CD14-positive monocyte (primary cell): ENCODE data around the gene IMPACT. TPM values are rescaled to one million over a fixed set of nuclear protein-coding genes. Genes with fewer than 3 reads are reported as not detected.

ENCODE experiments used
- DNase-seq, 3 donors: peaks; one replicate each; pipeline ENCODE4 v3.0.0-alpha.2; 2011 to 2022
- H2AFZ ChIP-seq: 2 replicates; pipeline ENCODE4 v1.6.0; 2012; ENCODE audit warnings: mild to moderate bottlenecking, low read depth, low read length, inconsistent platforms; ENCODE audit not compliant: insufficient read depth, poor library complexity, severe bottlenecking
- H3K27ac ChIP-seq, 2 donors: 1 replicate in 1 of 2; 2 replicates in 1 of 2; pipeline ENCODE4 v1.5.1; 2012 to 2013; ENCODE audit warnings: low read length in 2 of 2, control low read depth in 1 of 2, inconsistent platforms in 1 of 2, low read depth in 1 of 2, mild to moderate bottlenecking in 1 of 2
- H3K27me3 ChIP-seq, 2 donors: one replicate each; pipeline versions ENCODE4 v1.6.0 to v1.6.1; 2011 to 2013; ENCODE audit warnings: low read length in 2 of 2; ENCODE audit not compliant: control insufficient read depth in 2 of 2, insufficient read depth in 2 of 2
- H3K36me3 ChIP-seq, 2 donors: replicated peaks in 1 of 2; 1 replicate in 1 of 2; 2 replicates in 1 of 2; pipeline versions ENCODE4 v1.5.1 to v1.6.1; 2012 to 2013; ENCODE audit warnings: low read length in 2 of 2, control low read depth in 1 of 2, inconsistent platforms in 1 of 2, mild to moderate bottlenecking in 1 of 2; ENCODE audit not compliant: insufficient read depth in 2 of 2, control insufficient read depth in 1 of 2
- H3K4me1 ChIP-seq, 2 donors: 1 replicate in 1 of 2; 2 replicates in 1 of 2; pipeline versions ENCODE4 v1.5.1 to v1.6.1; 2012 to 2013; ENCODE audit warnings: low read length in 2 of 2, control low read depth in 1 of 2, inconsistent platforms in 1 of 2, mild to moderate bottlenecking in 1 of 2, moderate library complexity in 1 of 2; ENCODE audit not compliant: insufficient read depth in 2 of 2, control insufficient read depth in 1 of 2
- H3K4me2 ChIP-seq: replicated peaks from 2 replicates; pipeline ENCODE3; 2012; ENCODE audit warnings: low read length, moderate library complexity, mild to moderate bottlenecking; ENCODE audit not compliant: poor library complexity, severe bottlenecking; ENCODE audit errors: extremely low read depth
- H3K4me3 ChIP-seq, 3 experiments: fragments of 200-600 bp in 1 of 3; sonication (generic) in 1 of 3; replicated peaks in 1 of 3; 1 replicate in 2 of 3; 2 replicates in 1 of 3; pipeline ENCODE4 v1.5.1; 2011 to 2013; ENCODE audit warnings: low read length in 3 of 3, mild to moderate bottlenecking in 3 of 3, control low read depth in 2 of 3, low read depth in 2 of 3, inconsistent platforms in 1 of 3, moderate library complexity in 1 of 3
- H3K79me2 ChIP-seq: 2 replicates; pipeline ENCODE4 v1.6.0; 2012; ENCODE audit warnings: mild to moderate bottlenecking, control low read depth, inconsistent platforms, low read length, moderate library complexity; ENCODE audit not compliant: insufficient read depth
- H3K9ac ChIP-seq: 2 replicates; pipeline ENCODE4 v1.6.0; 2017; ENCODE audit warnings: low read length, mild to moderate bottlenecking; ENCODE audit not compliant: insufficient read depth, poor library complexity, severe bottlenecking
- H3K9me3 ChIP-seq, 2 donors: replicated peaks in 1 of 2; 1 replicate in 1 of 2; 2 replicates in 1 of 2; pipeline versions ENCODE4 v1.5.1 to v1.6.1; 2012 to 2013; ENCODE audit warnings: low read length in 2 of 2, control low read depth in 1 of 2; ENCODE audit not compliant: control insufficient read depth in 1 of 2, insufficient read depth in 1 of 2
- H4K20me1 ChIP-seq: 2 replicates; pipeline ENCODE4 v1.6.0; 2012; ENCODE audit warnings: mild to moderate bottlenecking, low read length, control low read depth, moderate library complexity; ENCODE audit not compliant: insufficient read depth
- H3K27ac Mint-ChIP-seq, 7 donors: one replicate each; pipeline ENCODE4 v1.8.0; 2020; ENCODE audit warnings: mild to moderate bottlenecking in 7 of 7, mixed read lengths in 7 of 7, moderate library complexity in 6 of 7, inconsistent platforms in 2 of 7
- H3K27me3 Mint-ChIP-seq, 3 donors: one replicate each; pipeline ENCODE4 v1.8.0; 2021 to 2022; ENCODE audit warnings: low read depth in 3 of 3, mild to moderate bottlenecking in 3 of 3, mixed read lengths in 3 of 3, moderate library complexity in 3 of 3, inconsistent platforms in 1 of 3
- H3K36me3 Mint-ChIP-seq, 2 donors: one replicate each; pipeline ENCODE4 v1.8.0; 2020; ENCODE audit warnings: mixed read lengths in 2 of 2, inconsistent platforms in 1 of 2, mild to moderate bottlenecking in 1 of 2
- H3K4me1 Mint-ChIP-seq: one replicate; pipeline ENCODE4 v1.8.0; 2020; ENCODE audit warnings: mild to moderate bottlenecking, mixed read lengths
- H3K4me3 Mint-ChIP-seq, 2 donors: one replicate each; pipeline ENCODE4 v1.8.0; 2020; ENCODE audit warnings: mild to moderate bottlenecking in 2 of 2, mixed read lengths in 2 of 2, moderate library complexity in 1 of 2
- H3K9me3 Mint-ChIP-seq, 7 donors: one replicate each; pipeline ENCODE4 v1.8.0; 2020 to 2022; ENCODE audit warnings: mixed read lengths in 7 of 7, mild to moderate bottlenecking in 6 of 7, moderate library complexity in 6 of 7, inconsistent platforms in 2 of 7
- CTCF ChIP-seq: fragments of 200-600 bp; IDR thresholded peaks from one replicate; pipeline ENCODE4 v1.8.0; 2022; ENCODE audit warnings: antibody characterized with exemption, mild to moderate bottlenecking
- WGBS: methylation state at CpG from one replicate; pipeline ENCODE4 v1.1.5; 2013; ENCODE audit warnings: missing lambda C conversion rate; ENCODE audit not compliant: insufficient coverage; 5-methylcytosine and 5-hydroxymethylcytosine counted together
- intact Hi-C, 2 donors: fragments of 100-400 bp; cut with micrococcal nuclease; formaldehyde crosslinking; loops; one replicate each; pipeline versions ENCODE4 v1.15.0 to v1.15.1; 2023
- polyA plus RNA-seq, 3 donors: library from polyadenylated mRNA; depleted of rRNA in 1 of 3; unstranded in 2 of 3; stranded (reverse) in 1 of 3; fragments of 300-500 nt in 2 of 3; fragments of >200 nt in 1 of 3; fragmentation: Illumina TruSeq in 2 of 3; gene quantifications; 1 replicate in 2 of 3; 2 replicates in 1 of 3; pipeline ENCODE4 v1.2.3, GENCODE V29; 2012 to 2021

IMPACT gene
- polyA plus RNA-seq, 3 donors = 8.9 to 19.7 (median 15.8) TPM

- H3K79me2 ChIP-seq = peaks cover 50% of the 10 kb centered on the region
- H3K27me3 ChIP-seq = no peaks in the 10 kb centered on the region
- peak overlapping the region in 1 of 2 donors; percentile 26 for H3K27ac ChIP-seq
- peak overlapping the region in 4 of 7 donors; percentile 4 to 49 (median 30) for H3K27ac Mint-ChIP-seq
- peaks cover 12% of the 10 kb centered on the region for H3K4me1 Mint-ChIP-seq
- H3K9ac ChIP-seq = no peak overlapping the region
- H4K20me1 ChIP-seq = no peaks in the 10 kb centered on the region
- TF ChIP-seq CTCF = no peak
- no peak overlapping the region for H3K4me2 ChIP-seq
- DNase-seq = no peak
- H3K9me3 Mint-ChIP-seq = peaks cover 0 to 2% (median 0%) of the 10 kb centered on the region in 7 donors
- peaks cover 5 to 6% of the 10 kb centered on the region in 2 donors for H3K4me1 ChIP-seq
- H3K36me3 ChIP-seq = peaks cover 7 to 31% of the 10 kb centered on the region in 2 donors
- no peak overlapping the region for H2AFZ ChIP-seq
- peaks cover 21 to 41% of the 10 kb centered on the region in 2 donors for H3K36me3 Mint-ChIP-seq
- intact Hi-C loops = no loop called here
- no peak overlapping the region for H3K4me3 ChIP-seq
- WGBS = 89% methylated on average over 6 of the region's 6 CpGs
- peaks cover 0 to 2% (median 0%) of the 10 kb centered on the region in 3 donors for H3K27me3 Mint-ChIP-seq
- H3K9me3 ChIP-seq = no peaks in the 10 kb centered on the region
- no peak overlapping the region for H3K4me3 Mint-ChIP-seq
These were observed 46.2 kb upstream of the IMPACT start for GRCh38 chr18:24380163-24380747.

GRCh38 chr18:24381126-24381525 is 45.3 kb upstream of the IMPACT start:
- Histone ChIP-seq H4K20me1 (no peaks in the 10 kb centered on the region), H3K4me3 (no peak overlapping the region), H3K36me3 (peaks cover under 1 to 22% of the 10 kb centered on the region in 2 donors), H3K79me2 (peaks cover 59% of the 10 kb centered on the region), H3K4me1 (peaks cover 8 to 12% of the 10 kb centered on the region in 2 donors), H2AFZ (no peak overlapping the region), H3K27me3 (no peaks in the 10 kb centered on the region), H3K27ac (no peak overlapping the region), H3K4me2 (no peak overlapping the region), H3K9me3 (no peaks in the 10 kb centered on the region), H3K9ac (no peak overlapping the region)
- Mint-ChIP-seq H3K27ac (peak overlapping the region in 4 of 7 donors; percentile 37 to 66 (median 46)), H3K4me3 (no peak overlapping the region), H3K9me3 (peaks cover 0 to 2% (median 0%) of the 10 kb centered on the region in 7 donors), H3K4me1 (peaks cover 21% of the 10 kb centered on the region), H3K27me3 (peaks cover 0 to 2% (median 0%) of the 10 kb centered on the region in 3 donors), H3K36me3 (peaks cover 13 to 32% of the 10 kb centered on the region in 2 donors)
- 63% methylated on average over 1 of the region's 1 CpG for WGBS
- no peak for DNase-seq
- TF ChIP-seq CTCF = no peak
- intact Hi-C loops = no loop called here
